ENCODE data around the gene ROBO1. TPM values are rescaled to one million over a fixed set of nuclear protein-coding genes. Genes with fewer than 3 reads are reported as not detected.

Gene ROBO1
- total and polyA plus RNA-seq, 4 donors = 1.0 to 30.3 (median 3.9) TPM

GRCh38 chr3:78611278-78611677 is 1156.5 kb downstream of the ROBO1 start:
- TF ChIP-seq FOXA1 (IDR thresholded peaks at IDR 0.05) (no peak), ATF3 (IDR thresholded peaks at IDR 0.05) (no peak), EGR1 (IDR thresholded peaks at IDR 0.05; ENCODE audit: low read depth in 2 of 2) (no peak), YY1 (IDR thresholded peaks at IDR 0.05) (no peak), HNF4G (IDR thresholded peaks at IDR 0.05) (no peak), RAD21 (IDR thresholded peaks at IDR 0.05) (no peak), TAF1 (conservative IDR thresholded peaks at IDR 0.05) (no peak)
- TF ChIP-seq, protein P1, sequence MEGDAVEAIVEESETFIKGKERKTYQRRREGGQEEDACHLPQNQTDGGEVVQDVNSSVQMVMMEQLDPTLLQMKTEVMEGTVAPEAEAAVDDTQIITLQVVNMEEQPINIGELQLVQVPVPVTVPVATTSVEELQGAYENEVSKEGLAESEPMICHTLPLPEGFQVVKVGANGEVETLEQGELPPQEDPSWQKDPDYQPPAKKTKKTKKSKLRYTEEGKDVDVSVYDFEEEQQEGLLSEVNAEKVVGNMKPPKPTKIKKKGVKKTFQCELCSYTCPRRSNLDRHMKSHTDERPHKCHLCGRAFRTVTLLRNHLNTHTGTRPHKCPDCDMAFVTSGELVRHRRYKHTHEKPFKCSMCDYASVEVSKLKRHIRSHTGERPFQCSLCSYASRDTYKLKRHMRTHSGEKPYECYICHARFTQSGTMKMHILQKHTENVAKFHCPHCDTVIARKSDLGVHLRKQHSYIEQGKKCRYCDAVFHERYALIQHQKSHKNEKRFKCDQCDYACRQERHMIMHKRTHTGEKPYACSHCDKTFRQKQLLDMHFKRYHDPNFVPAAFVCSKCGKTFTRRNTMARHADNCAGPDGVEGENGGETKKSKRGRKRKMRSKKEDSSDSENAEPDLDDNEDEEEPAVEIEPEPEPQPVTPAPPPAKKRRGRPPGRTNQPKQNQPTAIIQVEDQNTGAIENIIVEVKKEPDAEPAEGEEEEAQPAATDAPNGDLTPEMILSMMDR (IDR thresholded peaks at IDR 0.05; ENCODE audit: low read depth, low read length, missing input control) = no peak
- no peaks in the 10 kb centered on the region for H3K36me3 ChIP-seq (ENCODE audit: control insufficient read depth in 4 of 4, insufficient read depth in 3 of 4, low read depth in 1 of 4, low read length in 3 of 4)
- no peaks in the 10 kb centered on the region for H3K4me1 ChIP-seq (ENCODE audit: control insufficient read depth in 4 of 4, insufficient read depth in 4 of 4, low read length in 3 of 4)
- no peak overlapping the region for H3K4me3 ChIP-seq (ENCODE audit: low read depth in 1 of 3, low read length in 3 of 3)
- no peak for DNase-seq (ENCODE audit: low spot score)
- H3K9me3 ChIP-seq (ENCODE audit: control insufficient read depth in 4 of 4, low read length in 3 of 4) = no peaks in the 10 kb centered on the region
- no peak overlapping the region for H3K27ac ChIP-seq (ENCODE audit: low read depth in 1 of 2, low read length in 2 of 2)
- WGBS = 95% methylated on average over 6 of the region's 6 CpGs
- no peak overlapping the region for H3K9ac ChIP-seq (ENCODE audit: low read depth in 1 of 2, low read length in 2 of 2)
- H3K27me3 ChIP-seq (ENCODE audit: control insufficient read depth in 4 of 4, insufficient read depth in 4 of 4, low read length in 3 of 4) = no peaks in the 10 kb centered on the region

GRCh38 chr3:78610462-78611125 is 1157.2 kb downstream of the ROBO1 start:
- no peaks in the 10 kb centered on the region for H3K9me3 ChIP-seq (ENCODE audit: control insufficient read depth in 4 of 4, low read length in 3 of 4)
- H3K36me3 ChIP-seq (ENCODE audit: control insufficient read depth in 4 of 4, insufficient read depth in 3 of 4, low read depth in 1 of 4, low read length in 3 of 4) = no peaks in the 10 kb centered on the region
- DNase-seq (ENCODE audit: low spot score) = no peak
- no peaks in the 10 kb centered on the region for H3K4me1 ChIP-seq (ENCODE audit: control insufficient read depth in 4 of 4, insufficient read depth in 4 of 4, low read length in 3 of 4)
- no peaks in the 10 kb centered on the region for H3K27me3 ChIP-seq (ENCODE audit: control insufficient read depth in 4 of 4, insufficient read depth in 4 of 4, low read length in 3 of 4)
- H3K4me3 ChIP-seq (ENCODE audit: low read depth in 1 of 3, low read length in 3 of 3) = no peak overlapping the region
- H3K9ac ChIP-seq (ENCODE audit: low read depth in 1 of 2, low read length in 2 of 2) = no peak overlapping the region
- TF ChIP-seq EGR1 (IDR thresholded peaks at IDR 0.05; ENCODE audit: low read depth in 2 of 2) (no peak), YY1 (IDR thresholded peaks at IDR 0.05) (no peak), GABPA (IDR thresholded peaks at IDR 0.05 in 1 of 2, conservative IDR thresholded peaks at IDR 0.05 in 1 of 2) (no peak), FOXA2 (IDR thresholded peaks at IDR 0.05) (no peak), ATF3 (IDR thresholded peaks at IDR 0.05) (no peak), TAF1 (conservative IDR thresholded peaks at IDR 0.05) (no peak), ZBTB33 (IDR thresholded peaks at IDR 0.05) (no peak), REST (IDR thresholded peaks at IDR 0.05) (no peak), NR2F2 (IDR thresholded peaks at IDR 0.05) (no peak), RAD21 (IDR thresholded peaks at IDR 0.05) (no peak), HNF4G (IDR thresholded peaks at IDR 0.05) (no peak), FOXA1 (IDR thresholded peaks at IDR 0.05) (no peak), RXRA (IDR thresholded peaks at IDR 0.05) (no peak), HNF4A (conservative IDR thresholded peaks at IDR 0.05) (no peak), JUND (IDR thresholded peaks at IDR 0.05) (no peak)
- TF ChIP-seq, protein P2, sequence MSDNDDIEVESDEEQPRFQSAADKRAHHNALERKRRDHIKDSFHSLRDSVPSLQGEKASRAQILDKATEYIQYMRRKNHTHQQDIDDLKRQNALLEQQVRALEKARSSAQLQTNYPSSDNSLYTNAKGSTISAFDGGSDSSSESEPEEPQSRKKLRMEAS (IDR thresholded peaks at IDR 0.05) = no peak
- H3K27ac ChIP-seq (ENCODE audit: low read depth in 1 of 2, low read length in 2 of 2) = no peak overlapping the region
- 57% methylated on average over 3 of the region's 3 CpGs for WGBS
